Thoracic aorta (tissue), 2 donors: Measurements from ENCODE around the gene KAZN. TPM values are rescaled to one million over a fixed set of nuclear protein-coding genes. Genes with fewer than 3 reads are reported as not detected.

Experiments
- ATAC-seq: fragments of 150-250 bp; one replicate; pipeline ENCODE4 v1.8.0; 2017; ENCODE audit warnings: low read depth; ENCODE audit not compliant: insufficient number of reproducible peaks, low FRiP score
- DNase-seq: peaks from one replicate; pipeline ENCODE4 v3.0.0-alpha.2; 2020; ENCODE audit warnings: low spot score
- H3K27ac ChIP-seq, 2 donors: fragments of 200-600 bp; sonication (generic); 1 replicate in 1 of 2; 2 replicates in 1 of 2; pipeline ENCODE4 v1.5.1; 2016; ENCODE audit warnings: mild to moderate bottlenecking in 2 of 2, moderate library complexity in 2 of 2
- H3K27me3 ChIP-seq: fragments of 200-600 bp; sonication (generic); replicated peaks from 2 replicates; pipeline ENCODE4 v1.6.0; 2016; ENCODE audit warnings: mild to moderate bottlenecking; ENCODE audit not compliant: insufficient read depth
- H3K36me3 ChIP-seq: fragments of 200-600 bp; sonication (generic); one replicate; pipeline ENCODE4 v1.5.1; 2016
- H3K4me1 ChIP-seq, 2 donors: fragments of 200-600 bp; sonication (generic); 1 replicate in 1 of 2; 2 replicates in 1 of 2; pipeline versions ENCODE4 v1.5.1 to v1.6.0; 2016; ENCODE audit warnings: low read depth in 2 of 2, mild to moderate bottlenecking in 1 of 2; ENCODE audit not compliant: control insufficient read depth in 1 of 2
- H3K4me3 ChIP-seq: fragments of 200-600 bp; sonication (generic); 2 replicates; pipeline ENCODE4 v1.5.1; 2016; ENCODE audit warnings: mild to moderate bottlenecking
- H3K9me3 ChIP-seq: fragments of 200-600 bp; sonication (generic); 2 replicates; pipeline ENCODE4 v1.5.1; 2016
- CTCF ChIP-seq: fragments of 200-600 bp; sonication (generic); IDR thresholded peaks from one replicate; pipeline ENCODE4 v1.5.1; 2019; ENCODE audit warnings: antibody characterized with exemption
- total RNA-seq, 2 donors: library from RNA; depleted of rRNA; stranded (reverse); fragments of >200 nt; gene quantifications; one replicate each; pipeline versions ENCODE4 v1.1.0 to v1.2.3, GENCODE V29; 2016

The KAZN gene
- total RNA-seq, 2 donors from 2014 or later: 17.4 to 30.3 TPM

- ATAC-seq (no peak), DNase-seq (no peak)
- Histone ChIP-seq H3K27ac (no peak overlapping the region), H3K36me3 (no peaks in the 10 kb centered on the region), H3K4me3 (no peak overlapping the region), H3K4me1 (no peaks in the 10 kb centered on the region), H3K27me3 (no peaks in the 10 kb centered on the region), H3K9me3 (no peaks in the 10 kb centered on the region)
- TF ChIP-seq CTCF: no peak
Observed at GRCh38 chr1:14800014-14800413, 201.5 kb downstream of the KAZN start.

GRCh38 chr1:14800500-14801076, 202.1 kb downstream of the KAZN start:
- Histone ChIP-seq H3K9me3 (no peaks in the 10 kb centered on the region), H3K4me1 (no peaks in the 10 kb centered on the region), H3K4me3 (no peak overlapping the region), H3K36me3 (no peaks in the 10 kb centered on the region), H3K27ac (no peak overlapping the region), H3K27me3 (no peaks in the 10 kb centered on the region)
- no peak for DNase-seq
- ATAC-seq: no peak
- no peak for TF ChIP-seq CTCF

GRCh38 chr1:14803002-14803789, 204.7 kb downstream of the KAZN start:
- no peak for TF ChIP-seq CTCF
- Histone ChIP-seq H3K4me1 (no peaks in the 10 kb centered on the region), H3K9me3 (peaks cover 19% of the 10 kb centered on the region), H3K27ac (no peak overlapping the region), H3K36me3 (no peaks in the 10 kb centered on the region), H3K27me3 (no peaks in the 10 kb centered on the region), H3K4me3 (no peak overlapping the region)
- ATAC-seq (no peak), DNase-seq (no peak)

- peaks cover 19% of the 10 kb centered on the region for H3K9me3 ChIP-seq
- H3K4me3 ChIP-seq: no peak overlapping the region
- DNase-seq (no peak), ATAC-seq (no peak)
- TF ChIP-seq CTCF: no peak
- H3K36me3 ChIP-seq: no peaks in the 10 kb centered on the region
- H3K4me1 ChIP-seq: no peaks in the 10 kb centered on the region
- no peaks in the 10 kb centered on the region for H3K27me3 ChIP-seq
- H3K27ac ChIP-seq: no peak overlapping the region
Observed at GRCh38 chr1:14804626-14805025, 206.1 kb downstream of the KAZN start.

GRCh38 chr1:14806772-14807171, 208.3 kb downstream of the KAZN start:
- Histone ChIP-seq H3K27me3 (no peaks in the 10 kb centered on the region), H3K27ac (no peak overlapping the region), H3K4me3 (no peak overlapping the region), H3K9me3 (peaks cover 19% of the 10 kb centered on the region), H3K4me1 (no peaks in the 10 kb centered on the region), H3K36me3 (no peaks in the 10 kb centered on the region)
- TF ChIP-seq CTCF: no peak
- ATAC-seq (no peak), DNase-seq (no peak)
